C1 segment of cervical spinal cord (tissue), 14 donors: ENCODE data around the gene ERC2.

Source experiments
- DNase-seq, 14 donors: peaks; one replicate each; lab custom pipeline; 2025; lab: John Stamatoyannopoulos, UW

Gene ERC2

GRCh38 chr3:55621026-55621422, 847.2 kb downstream of the ERC2 start:
- no peak for DNase-seq

- DNase-seq, result peak in 1 of 14 donors; percentile 12
These were observed 847.8 kb downstream of the ERC2 start for GRCh38 chr3:55620351-55621025.

GRCh38 chr3:55619046-55619808, 849.0 kb downstream of the ERC2 start:
- DNase-seq, result no peak

GRCh38 chr3:55617385-55617784, 850.9 kb downstream of the ERC2 start:
- no peak for DNase-seq

- DNase-seq, result no peak
These were observed 851.5 kb downstream of the ERC2 start for GRCh38 chr3:55616803-55617202.

GRCh38 chr3:55615694-55616295, 852.5 kb downstream of the ERC2 start:
- DNase-seq, result peak in 1 of 14 donors; percentile 24

- DNase-seq, result no peak
These were observed 853.1 kb downstream of the ERC2 start for GRCh38 chr3:55615039-55615693.

- DNase-seq, result no peak
These were observed 857.1 kb downstream of the ERC2 start for GRCh38 chr3:55611121-55611520.

- no peak for DNase-seq
These were observed 858.9 kb downstream of the ERC2 start for GRCh38 chr3:55609230-55609827.

GRCh38 chr3:55608301-55608937, 859.8 kb downstream of the ERC2 start:
- DNase-seq, result no peak

GRCh38 chr3:55607844-55608243, 860.4 kb downstream of the ERC2 start:
- DNase-seq, result no peak

- no peak for DNase-seq
These were observed 861.1 kb downstream of the ERC2 start for GRCh38 chr3:55607175-55607574.

- DNase-seq, result no peak
These were observed 862.6 kb downstream of the ERC2 start for GRCh38 chr3:55605443-55606236.

- no peak for DNase-seq
These were observed 863.4 kb downstream of the ERC2 start for GRCh38 chr3:55604846-55605245.

- no peak for DNase-seq
These were observed 863.9 kb downstream of the ERC2 start for GRCh38 chr3:55604402-55604801.

- no peak for DNase-seq
These were observed 866.7 kb downstream of the ERC2 start for GRCh38 chr3:55601366-55602080.

GRCh38 chr3:55598224-55598623, 870.0 kb downstream of the ERC2 start:
- DNase-seq, result no peak

- DNase-seq, result no peak
These were observed 870.6 kb downstream of the ERC2 start for GRCh38 chr3:55597641-55598040.

GRCh38 chr3:55596212-55596611, 872.1 kb downstream of the ERC2 start:
- DNase-seq, result no peak

- no peak for DNase-seq
These were observed 872.8 kb downstream of the ERC2 start for GRCh38 chr3:55595420-55595819.
